BE2C (cell line): ENCODE results near the gene PRSS1.
"Not testable (repeated sequence)": the region's sequence is repeated elsewhere in the genome, so short reads cannot be mapped to it uniquely, and the experiment has no call there.

ENCODE experiments used
- DNase-seq: peaks from one replicate; pipeline ENCODE4 v3.0.0-alpha.2; 2020
- H3K27me3 ChIP-seq: fragments of 250-450 bp; sonication (Bioruptor Pico); 2 replicates; pipeline ENCODE4 v1.5.1; 2020; ENCODE audit warnings: mild to moderate bottlenecking
- H3K36me3 ChIP-seq: fragments of 250-450 bp; sonication (Bioruptor Pico); 2 replicates; pipeline ENCODE4 v1.5.1; 2020; ENCODE audit warnings: mild to moderate bottlenecking
- H3K4me1 ChIP-seq: fragments of 250-450 bp; sonication (Bioruptor Pico); 2 replicates; pipeline ENCODE4 v1.5.1; 2020
- H3K4me3 ChIP-seq: 2 replicates; pipeline ENCODE4 v1.5.1; 2011; ENCODE audit warnings: low read depth, low read length
- H3K9me3 ChIP-seq: fragments of 250-450 bp; sonication (Bioruptor Pico); 2 replicates; pipeline ENCODE4 v1.5.1; 2020
- TF ChIP-seq, protein P1 (sequence below): IDR thresholded peaks from 2 replicates; pipeline ENCODE4 v1.5.1; 2012; ENCODE audit warnings: mild to moderate bottlenecking, low read depth, low read length

PRSS1 gene

GRCh38 chr7:142720172-142720773 lies 29.0 kb upstream of the PRSS1 start:
- no peak overlapping the region for H3K4me3 ChIP-seq
- DNase-seq: no peak
- H3K27me3 ChIP-seq: no peaks in the 10 kb centered on the region
- TF ChIP-seq, protein P1, sequence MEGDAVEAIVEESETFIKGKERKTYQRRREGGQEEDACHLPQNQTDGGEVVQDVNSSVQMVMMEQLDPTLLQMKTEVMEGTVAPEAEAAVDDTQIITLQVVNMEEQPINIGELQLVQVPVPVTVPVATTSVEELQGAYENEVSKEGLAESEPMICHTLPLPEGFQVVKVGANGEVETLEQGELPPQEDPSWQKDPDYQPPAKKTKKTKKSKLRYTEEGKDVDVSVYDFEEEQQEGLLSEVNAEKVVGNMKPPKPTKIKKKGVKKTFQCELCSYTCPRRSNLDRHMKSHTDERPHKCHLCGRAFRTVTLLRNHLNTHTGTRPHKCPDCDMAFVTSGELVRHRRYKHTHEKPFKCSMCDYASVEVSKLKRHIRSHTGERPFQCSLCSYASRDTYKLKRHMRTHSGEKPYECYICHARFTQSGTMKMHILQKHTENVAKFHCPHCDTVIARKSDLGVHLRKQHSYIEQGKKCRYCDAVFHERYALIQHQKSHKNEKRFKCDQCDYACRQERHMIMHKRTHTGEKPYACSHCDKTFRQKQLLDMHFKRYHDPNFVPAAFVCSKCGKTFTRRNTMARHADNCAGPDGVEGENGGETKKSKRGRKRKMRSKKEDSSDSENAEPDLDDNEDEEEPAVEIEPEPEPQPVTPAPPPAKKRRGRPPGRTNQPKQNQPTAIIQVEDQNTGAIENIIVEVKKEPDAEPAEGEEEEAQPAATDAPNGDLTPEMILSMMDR: no peak
- H3K4me1 ChIP-seq: no peaks in the 10 kb centered on the region
- H3K9me3 ChIP-seq: no peaks in the 10 kb centered on the region
- H3K36me3 ChIP-seq: no peaks in the 10 kb centered on the region

DNA sequence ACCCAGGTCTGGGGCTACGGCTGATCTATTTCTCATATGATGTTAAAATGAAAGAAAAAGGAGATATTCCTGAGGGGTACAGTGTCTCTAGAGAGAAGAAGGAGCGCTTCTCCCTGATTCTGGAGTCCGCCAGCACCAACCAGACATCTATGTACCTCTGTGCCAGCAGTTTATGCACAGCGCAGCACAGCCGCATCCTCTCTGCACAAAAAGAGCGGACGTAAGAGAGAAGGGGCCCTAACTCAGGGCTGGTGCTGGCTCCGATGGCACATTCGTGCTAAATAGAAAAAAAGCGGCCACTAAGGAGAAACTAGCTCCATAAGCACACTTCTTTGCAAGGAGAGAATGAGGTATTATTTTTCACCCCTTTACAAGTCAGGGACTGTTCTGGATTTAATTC lies 28.3 kb upstream of the PRSS1 start:
- no peak overlapping the region for H3K4me3 ChIP-seq
- no peaks in the 10 kb centered on the region for H3K27me3 ChIP-seq
- no peaks in the 10 kb centered on the region for H3K36me3 ChIP-seq
- TF ChIP-seq, protein P1: no peak
- H3K9me3 ChIP-seq: no peaks in the 10 kb centered on the region
- DNase-seq: no peak
- H3K4me1 ChIP-seq: no peaks in the 10 kb centered on the region

DNA sequence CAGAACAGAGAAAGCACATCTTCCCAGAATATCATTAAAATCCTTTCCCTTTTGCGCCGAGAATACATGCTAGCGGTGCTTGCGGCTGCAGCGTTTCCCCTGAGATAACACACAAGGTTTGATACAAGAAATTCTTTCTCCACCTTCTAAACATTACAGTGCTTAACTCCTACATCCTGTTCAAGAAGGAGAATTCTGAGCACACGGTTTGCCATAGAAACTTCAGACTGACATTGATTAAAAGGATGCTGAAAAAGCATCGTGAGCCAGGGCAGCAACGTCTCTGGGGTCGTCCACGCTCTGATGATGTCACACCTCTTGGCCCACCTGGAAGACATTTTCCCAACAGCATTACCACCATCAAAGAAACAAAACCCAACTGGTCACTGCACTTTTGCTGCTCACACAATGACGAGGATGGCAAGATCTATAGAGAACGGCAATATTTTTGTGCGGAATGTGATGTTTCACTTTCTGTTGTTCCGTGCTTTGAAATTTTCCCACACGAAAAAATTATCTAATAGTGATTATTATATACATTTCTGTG lies 27.0 kb upstream of the PRSS1 start:
- H3K4me3 ChIP-seq: no peak overlapping the region
- TF ChIP-seq, protein P1: no peak
- no peaks in the 10 kb centered on the region for H3K27me3 ChIP-seq
- no peaks in the 10 kb centered on the region for H3K4me1 ChIP-seq
- DNase-seq: no peak
- H3K9me3 ChIP-seq: no peaks in the 10 kb centered on the region
- no peaks in the 10 kb centered on the region for H3K36me3 ChIP-seq

DNA sequence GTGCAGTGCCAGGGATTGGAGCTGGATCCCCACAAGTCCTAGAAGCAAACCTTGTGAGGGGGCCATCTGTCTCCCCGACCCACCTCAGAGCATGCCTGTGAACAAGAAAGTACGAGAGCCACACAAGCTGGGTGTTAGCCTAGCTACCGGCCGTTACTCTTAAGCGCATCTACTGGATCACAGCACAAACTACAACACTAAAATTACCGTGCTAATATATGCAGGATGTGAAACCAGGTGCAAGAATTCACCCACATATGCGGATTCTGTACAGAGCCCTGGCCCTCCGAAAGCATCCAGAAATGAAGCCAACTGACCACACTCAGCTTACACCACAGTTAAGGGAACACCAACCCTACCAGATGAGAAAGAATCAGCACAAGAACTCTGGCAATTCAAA lies 16.0 kb upstream of the PRSS1 start:
- DNase-seq: no peak
- Histone ChIP-seq H3K27me3 (no peaks in the 10 kb centered on the region), H3K4me1 (no peaks in the 10 kb centered on the region), H3K4me3 (no peak overlapping the region), H3K36me3 (no peaks in the 10 kb centered on the region), H3K9me3 (no peaks in the 10 kb centered on the region)
- TF ChIP-seq, protein P1: no peak

DNA sequence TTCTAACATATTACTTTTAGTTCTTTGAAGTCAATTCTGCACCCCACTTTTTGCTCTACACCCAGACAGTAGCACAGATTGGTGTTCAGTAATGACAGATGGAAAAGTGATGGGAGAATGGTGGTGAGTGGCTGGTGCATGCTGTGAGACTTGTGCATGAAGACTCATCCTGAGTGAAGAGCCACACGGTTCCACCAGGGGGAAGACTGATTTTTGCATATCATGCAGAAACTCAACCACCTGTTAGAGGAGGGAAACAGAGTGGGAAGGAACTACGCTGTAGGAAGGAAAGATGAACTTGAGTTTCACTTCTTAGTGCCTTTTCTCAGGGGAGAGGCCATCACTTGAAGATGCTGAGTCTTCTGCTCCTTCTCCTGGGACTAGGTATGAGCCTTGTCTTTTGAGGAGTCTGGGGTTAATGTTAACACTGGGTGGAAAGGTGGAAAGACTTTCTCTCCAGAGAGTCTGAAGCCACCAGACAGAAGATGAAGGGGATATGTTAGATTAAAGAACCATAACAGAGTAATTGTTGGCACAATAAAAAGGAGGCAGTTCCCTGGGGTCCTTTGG lies 9.3 kb upstream of the PRSS1 start:
- H3K27me3 ChIP-seq: no peaks in the 10 kb centered on the region
- no peak for DNase-seq
- TF ChIP-seq, protein P1: no peak

GRCh38 chr7:142740786-142741185 lies 8.5 kb upstream of the PRSS1 start:
- Histone ChIP-seq H3K4me3 (no peak overlapping the region), H3K9me3 (no peaks in the 10 kb centered on the region), H3K4me1 (no peaks in the 10 kb centered on the region), H3K36me3 (no peaks in the 10 kb centered on the region), H3K27me3 (no peaks in the 10 kb centered on the region)
- DNase-seq: no peak
- TF ChIP-seq, protein P1: no peak

More for the DNA sequence above, 9.3 kb upstream of the PRSS1 start:
- no peak overlapping the region for H3K4me3 ChIP-seq
- H3K4me1 ChIP-seq: no peaks in the 10 kb centered on the region
- H3K36me3 ChIP-seq: no peaks in the 10 kb centered on the region
- no peaks in the 10 kb centered on the region for H3K9me3 ChIP-seq

GRCh38 chr7:142741932-142742331 lies 7.3 kb upstream of the PRSS1 start:
- not testable (repeated sequence) for H3K27me3 ChIP-seq, H3K4me3 ChIP-seq, H3K36me3 ChIP-seq, DNase-seq, H3K4me1 ChIP-seq, H3K9me3 ChIP-seq
